ENCODE results near the gene TAPT1.

DNA sequence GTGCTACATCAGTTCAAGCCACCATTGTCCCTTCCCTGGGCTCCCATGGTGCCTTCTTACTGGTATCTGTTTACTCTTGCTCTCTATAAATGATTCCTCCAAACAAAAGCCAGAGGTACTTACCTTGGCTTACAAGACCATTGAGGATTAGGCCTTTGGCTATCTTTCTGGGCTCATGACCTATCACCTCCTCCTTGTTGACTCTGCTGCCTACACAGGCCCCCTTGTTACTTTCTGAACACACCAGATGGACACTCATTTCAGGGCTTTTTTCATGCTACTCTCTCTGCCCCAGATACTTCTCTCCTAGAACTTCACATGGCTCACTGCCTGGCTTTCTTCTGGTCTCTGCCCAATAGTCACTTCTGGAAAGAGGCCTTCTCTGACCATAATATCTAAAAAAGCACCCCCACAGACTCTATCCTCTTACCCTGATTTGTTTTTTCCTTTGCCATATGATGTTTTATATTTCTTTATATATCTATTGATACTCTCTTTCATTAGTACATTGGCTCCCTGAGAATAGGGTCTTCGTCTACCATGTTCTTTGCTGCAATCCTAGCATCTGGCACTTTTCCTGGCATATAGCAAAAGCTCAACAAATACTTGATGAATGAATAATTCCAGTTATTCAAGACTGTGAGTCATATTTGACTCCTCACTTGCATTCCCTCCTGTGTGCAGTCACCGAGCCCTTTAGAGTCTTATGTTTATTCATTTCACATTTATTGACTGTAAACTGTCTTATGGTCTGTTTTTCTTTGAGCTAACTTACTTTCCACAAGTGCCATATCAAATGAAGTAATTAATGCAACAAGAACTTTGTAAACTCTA lies 27.1 kb upstream of the TAPT1 start:
- TF ChIP-seq, protein P1, sequence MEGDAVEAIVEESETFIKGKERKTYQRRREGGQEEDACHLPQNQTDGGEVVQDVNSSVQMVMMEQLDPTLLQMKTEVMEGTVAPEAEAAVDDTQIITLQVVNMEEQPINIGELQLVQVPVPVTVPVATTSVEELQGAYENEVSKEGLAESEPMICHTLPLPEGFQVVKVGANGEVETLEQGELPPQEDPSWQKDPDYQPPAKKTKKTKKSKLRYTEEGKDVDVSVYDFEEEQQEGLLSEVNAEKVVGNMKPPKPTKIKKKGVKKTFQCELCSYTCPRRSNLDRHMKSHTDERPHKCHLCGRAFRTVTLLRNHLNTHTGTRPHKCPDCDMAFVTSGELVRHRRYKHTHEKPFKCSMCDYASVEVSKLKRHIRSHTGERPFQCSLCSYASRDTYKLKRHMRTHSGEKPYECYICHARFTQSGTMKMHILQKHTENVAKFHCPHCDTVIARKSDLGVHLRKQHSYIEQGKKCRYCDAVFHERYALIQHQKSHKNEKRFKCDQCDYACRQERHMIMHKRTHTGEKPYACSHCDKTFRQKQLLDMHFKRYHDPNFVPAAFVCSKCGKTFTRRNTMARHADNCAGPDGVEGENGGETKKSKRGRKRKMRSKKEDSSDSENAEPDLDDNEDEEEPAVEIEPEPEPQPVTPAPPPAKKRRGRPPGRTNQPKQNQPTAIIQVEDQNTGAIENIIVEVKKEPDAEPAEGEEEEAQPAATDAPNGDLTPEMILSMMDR (IDR thresholded peaks at IDR 0.05): no peak
- TF ChIP-seq ZFX (IDR thresholded peaks at IDR 0.05; ENCODE audit: borderline replicate concordance): no peak
